CD14-positive monocyte (primary cell): ENCODE results near the gene SLC25A21. TPM values are rescaled to one million over a fixed set of nuclear protein-coding genes. Genes with fewer than 3 reads are reported as not detected.
A peak's percentile ranks its signal among the peaks of the same experiment; 100 is the strongest.

Experiments
- DNase-seq, 3 donors: peaks; one replicate each; pipeline ENCODE4 v3.0.0-alpha.2; 2011 to 2022
- H2AFZ ChIP-seq: 2 replicates; pipeline ENCODE4 v1.6.0; 2012; ENCODE audit warnings: mild to moderate bottlenecking, low read depth, low read length, inconsistent platforms; ENCODE audit not compliant: insufficient read depth, poor library complexity, severe bottlenecking
- H3K27ac ChIP-seq, 2 donors: 1 replicate in 1 of 2; 2 replicates in 1 of 2; pipeline ENCODE4 v1.5.1; 2012 to 2013; ENCODE audit warnings: low read length in 2 of 2, control low read depth in 1 of 2, inconsistent platforms in 1 of 2, low read depth in 1 of 2, mild to moderate bottlenecking in 1 of 2
- H3K27me3 ChIP-seq, 2 donors: one replicate each; pipeline versions ENCODE4 v1.6.0 to v1.6.1; 2011 to 2013; ENCODE audit warnings: low read length in 2 of 2; ENCODE audit not compliant: control insufficient read depth in 2 of 2, insufficient read depth in 2 of 2
- H3K36me3 ChIP-seq, 2 donors: replicated peaks in 1 of 2; 1 replicate in 1 of 2; 2 replicates in 1 of 2; pipeline versions ENCODE4 v1.5.1 to v1.6.1; 2012 to 2013; ENCODE audit warnings: low read length in 2 of 2, control low read depth in 1 of 2, inconsistent platforms in 1 of 2, mild to moderate bottlenecking in 1 of 2; ENCODE audit not compliant: insufficient read depth in 2 of 2, control insufficient read depth in 1 of 2
- H3K4me1 ChIP-seq, 2 donors: 1 replicate in 1 of 2; 2 replicates in 1 of 2; pipeline versions ENCODE4 v1.5.1 to v1.6.1; 2012 to 2013; ENCODE audit warnings: low read length in 2 of 2, control low read depth in 1 of 2, inconsistent platforms in 1 of 2, mild to moderate bottlenecking in 1 of 2, moderate library complexity in 1 of 2; ENCODE audit not compliant: insufficient read depth in 2 of 2, control insufficient read depth in 1 of 2
- H3K4me2 ChIP-seq: replicated peaks from 2 replicates; pipeline ENCODE3; 2012; ENCODE audit warnings: low read length, moderate library complexity, mild to moderate bottlenecking; ENCODE audit not compliant: poor library complexity, severe bottlenecking; ENCODE audit errors: extremely low read depth
- H3K4me3 ChIP-seq, 3 experiments: fragments of 200-600 bp in 1 of 3; sonication (generic) in 1 of 3; replicated peaks in 1 of 3; 1 replicate in 2 of 3; 2 replicates in 1 of 3; pipeline ENCODE4 v1.5.1; 2011 to 2013; ENCODE audit warnings: low read length in 3 of 3, mild to moderate bottlenecking in 3 of 3, control low read depth in 2 of 3, low read depth in 2 of 3, inconsistent platforms in 1 of 3, moderate library complexity in 1 of 3
- H3K79me2 ChIP-seq: 2 replicates; pipeline ENCODE4 v1.6.0; 2012; ENCODE audit warnings: mild to moderate bottlenecking, control low read depth, inconsistent platforms, low read length, moderate library complexity; ENCODE audit not compliant: insufficient read depth
- H3K9ac ChIP-seq: 2 replicates; pipeline ENCODE4 v1.6.0; 2017; ENCODE audit warnings: low read length, mild to moderate bottlenecking; ENCODE audit not compliant: insufficient read depth, poor library complexity, severe bottlenecking
- H3K9me3 ChIP-seq, 2 donors: replicated peaks in 1 of 2; 1 replicate in 1 of 2; 2 replicates in 1 of 2; pipeline versions ENCODE4 v1.5.1 to v1.6.1; 2012 to 2013; ENCODE audit warnings: low read length in 2 of 2, control low read depth in 1 of 2; ENCODE audit not compliant: control insufficient read depth in 1 of 2, insufficient read depth in 1 of 2
- H4K20me1 ChIP-seq: 2 replicates; pipeline ENCODE4 v1.6.0; 2012; ENCODE audit warnings: mild to moderate bottlenecking, low read length, control low read depth, moderate library complexity; ENCODE audit not compliant: insufficient read depth
- H3K27ac Mint-ChIP-seq, 7 donors: one replicate each; pipeline ENCODE4 v1.8.0; 2020; ENCODE audit warnings: mild to moderate bottlenecking in 7 of 7, mixed read lengths in 7 of 7, moderate library complexity in 6 of 7, inconsistent platforms in 2 of 7
- H3K27me3 Mint-ChIP-seq, 3 donors: one replicate each; pipeline ENCODE4 v1.8.0; 2021 to 2022; ENCODE audit warnings: low read depth in 3 of 3, mild to moderate bottlenecking in 3 of 3, mixed read lengths in 3 of 3, moderate library complexity in 3 of 3, inconsistent platforms in 1 of 3
- H3K36me3 Mint-ChIP-seq, 2 donors: one replicate each; pipeline ENCODE4 v1.8.0; 2020; ENCODE audit warnings: mixed read lengths in 2 of 2, inconsistent platforms in 1 of 2, mild to moderate bottlenecking in 1 of 2
- H3K4me1 Mint-ChIP-seq: one replicate; pipeline ENCODE4 v1.8.0; 2020; ENCODE audit warnings: mild to moderate bottlenecking, mixed read lengths
- H3K4me3 Mint-ChIP-seq, 2 donors: one replicate each; pipeline ENCODE4 v1.8.0; 2020; ENCODE audit warnings: mild to moderate bottlenecking in 2 of 2, mixed read lengths in 2 of 2, moderate library complexity in 1 of 2
- H3K9me3 Mint-ChIP-seq, 7 donors: one replicate each; pipeline ENCODE4 v1.8.0; 2020 to 2022; ENCODE audit warnings: mixed read lengths in 7 of 7, mild to moderate bottlenecking in 6 of 7, moderate library complexity in 6 of 7, inconsistent platforms in 2 of 7
- CTCF ChIP-seq: fragments of 200-600 bp; IDR thresholded peaks from one replicate; pipeline ENCODE4 v1.8.0; 2022; ENCODE audit warnings: antibody characterized with exemption, mild to moderate bottlenecking
- WGBS: methylation state at CpG from one replicate; pipeline ENCODE4 v1.1.5; 2013; ENCODE audit warnings: missing lambda C conversion rate; ENCODE audit not compliant: insufficient coverage; 5-methylcytosine and 5-hydroxymethylcytosine counted together
- intact Hi-C, 2 donors: fragments of 100-400 bp; cut with micrococcal nuclease; formaldehyde crosslinking; loops; one replicate each; pipeline versions ENCODE4 v1.15.0 to v1.15.1; 2023
- polyA plus RNA-seq, 3 donors: library from polyadenylated mRNA; depleted of rRNA in 1 of 3; unstranded in 2 of 3; stranded (reverse) in 1 of 3; fragments of 300-500 nt in 2 of 3; fragments of >200 nt in 1 of 3; fragmentation: Illumina TruSeq in 2 of 3; gene quantifications; 1 replicate in 2 of 3; 2 replicates in 1 of 3; pipeline ENCODE4 v1.2.3, GENCODE V29; 2012 to 2021

The SLC25A21 gene
- polyA plus RNA-seq, 3 donors: not detected

- H4K20me1 ChIP-seq: no peaks in the 10 kb centered on the region
- intact Hi-C loops: no loop called here
- peaks cover 11 to 44% of the 10 kb centered on the region in 2 donors for H3K9me3 ChIP-seq
- no peak overlapping the region for H3K27ac ChIP-seq
- no peak overlapping the region for H3K4me2 ChIP-seq
- no peak for DNase-seq
- Mint-ChIP-seq H3K4me1 (peaks cover 3% of the 10 kb centered on the region), H3K9me3 (peaks cover 4 to 35% (median 19%) of the 10 kb centered on the region in 7 donors), H3K27me3 (peaks cover 84 to 99% (median 90%) of the 10 kb centered on the region in 3 donors), H3K27ac (no peak overlapping the region), H3K4me3 (peak overlapping the region in 1 of 2 donors; percentile 22), H3K36me3 (peaks cover 0 to 10% of the 10 kb centered on the region in 2 donors)
- H3K4me1 ChIP-seq: no peaks in the 10 kb centered on the region
- peaks cover 94 to 97% of the 10 kb centered on the region in 2 donors for H3K27me3 ChIP-seq
- no CpG with 5 or more reads among the region's 4 CpGs for WGBS
- no peak overlapping the region for H3K4me3 ChIP-seq
- H3K36me3 ChIP-seq: no peaks in the 10 kb centered on the region
- no peak overlapping the region for H3K9ac ChIP-seq
- no peak overlapping the region for H2AFZ ChIP-seq
- no peaks in the 10 kb centered on the region for H3K79me2 ChIP-seq
- no peak for TF ChIP-seq CTCF
Observed at GRCh38 chr14:36649872-36650650, 522.3 kb downstream of the SLC25A21 start.

GRCh38 chr14:36647824-36648753 lies 524.3 kb downstream of the SLC25A21 start:
- Mint-ChIP-seq H3K4me3 (peak overlapping the region in 1 of 2 donors; percentile 79), H3K9me3 (peaks cover 0 to 21% (median 7%) of the 10 kb centered on the region in 7 donors), H3K36me3 (peaks cover 0 to 4% of the 10 kb centered on the region in 2 donors), H3K27ac (no peak overlapping the region), H3K27me3 (peaks cover 70 to 87% (median 72%) of the 10 kb centered on the region in 3 donors), H3K4me1 (peaks cover 3% of the 10 kb centered on the region)
- H3K36me3 ChIP-seq: no peaks in the 10 kb centered on the region
- no peak overlapping the region for H3K27ac ChIP-seq
- TF ChIP-seq CTCF: no peak
- intact Hi-C loops: no loop called here
- WGBS: 3% methylated on average over 56 of the region's 62 CpGs
- H3K4me1 ChIP-seq: no peaks in the 10 kb centered on the region
- H3K9ac ChIP-seq: no peak overlapping the region
- no peaks in the 10 kb centered on the region for H3K79me2 ChIP-seq
- H2AFZ ChIP-seq: no peak overlapping the region
- no peak overlapping the region for H3K4me2 ChIP-seq
- DNase-seq: no peak
- H3K9me3 ChIP-seq: peaks cover 0 to 29% of the 10 kb centered on the region in 2 donors
- peaks cover 80 to 87% of the 10 kb centered on the region in 2 donors for H3K27me3 ChIP-seq
- H3K4me3 ChIP-seq: no peak overlapping the region
- H4K20me1 ChIP-seq: no peaks in the 10 kb centered on the region
